GM23248 (cell line): ENCODE measurements around the gene DNAH11.

ENCODE experiments used
- EZH2 ChIP-seq: fragments of 200-600 bp; sonication (generic); IDR thresholded peaks from 2 replicates; pipeline ENCODE4 v1.6.1; 2018; ENCODE audit warnings: antibody characterized with exemption, mild to moderate bottlenecking; ENCODE audit not compliant: insufficient read depth, poor library complexity, severe bottlenecking
- EZH2phosphoT487 ChIP-seq: fragments of 200-600 bp; sonication (generic); IDR thresholded peaks from 2 replicates; pipeline ENCODE4 v1.6.1; 2018; ENCODE audit warnings: antibody characterized with exemption, moderate library complexity, mild to moderate bottlenecking, low read depth; ENCODE audit not compliant: insufficient read depth

DNA sequence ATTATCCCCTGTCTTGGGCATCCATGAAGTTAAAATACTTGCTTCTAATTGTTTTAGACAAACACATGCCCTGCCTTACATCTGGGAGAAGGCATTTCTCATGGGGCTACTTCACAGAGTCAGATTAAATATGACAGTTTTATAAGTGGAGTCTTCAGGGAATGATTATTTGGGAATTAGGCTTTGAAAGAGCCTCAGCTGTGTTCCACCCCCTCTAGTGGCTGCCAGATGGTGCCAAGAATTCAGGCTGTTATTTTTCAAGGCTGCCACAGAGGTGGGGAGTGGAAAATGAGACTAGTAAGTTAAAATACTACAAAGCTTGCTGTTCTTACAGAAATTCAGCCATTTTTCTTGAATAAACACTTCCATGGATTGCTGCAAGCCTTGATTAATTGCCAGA lies 45.8 kb upstream of the DNAH11 start:
- TF ChIP-seq EZH2 (no peak), EZH2phosphoT487 (no peak)
